KOPT-K1 (cell line): Measurements from ENCODE around the gene SEPTIN2.

Source experiments
- H3K27ac ChIP-seq: fragments of 200-600 bp; sonication (generic); 2 replicates; pipeline ENCODE4 v1.5.1; 2016; ENCODE audit warnings: antibody characterized with exemption, mild to moderate bottlenecking, low read depth, low read length; ENCODE audit not compliant: poor library complexity, severe bottlenecking
- H3K36me3 ChIP-seq: fragments of 200-600 bp; sonication (generic); 2 replicates; pipeline ENCODE4 v1.5.1; 2017; ENCODE audit warnings: antibody characterized with exemption, mild to moderate bottlenecking, low read length, moderate library complexity; ENCODE audit not compliant: insufficient read depth
- H3K9me3 ChIP-seq: fragments of 200-600 bp; sonication (generic); 2 replicates; pipeline ENCODE4 v1.5.1; 2017; ENCODE audit warnings: antibody characterized with exemption, low read length, mild to moderate bottlenecking; ENCODE audit not compliant: insufficient read depth, poor library complexity, severe bottlenecking

Gene SEPTIN2

DNA sequence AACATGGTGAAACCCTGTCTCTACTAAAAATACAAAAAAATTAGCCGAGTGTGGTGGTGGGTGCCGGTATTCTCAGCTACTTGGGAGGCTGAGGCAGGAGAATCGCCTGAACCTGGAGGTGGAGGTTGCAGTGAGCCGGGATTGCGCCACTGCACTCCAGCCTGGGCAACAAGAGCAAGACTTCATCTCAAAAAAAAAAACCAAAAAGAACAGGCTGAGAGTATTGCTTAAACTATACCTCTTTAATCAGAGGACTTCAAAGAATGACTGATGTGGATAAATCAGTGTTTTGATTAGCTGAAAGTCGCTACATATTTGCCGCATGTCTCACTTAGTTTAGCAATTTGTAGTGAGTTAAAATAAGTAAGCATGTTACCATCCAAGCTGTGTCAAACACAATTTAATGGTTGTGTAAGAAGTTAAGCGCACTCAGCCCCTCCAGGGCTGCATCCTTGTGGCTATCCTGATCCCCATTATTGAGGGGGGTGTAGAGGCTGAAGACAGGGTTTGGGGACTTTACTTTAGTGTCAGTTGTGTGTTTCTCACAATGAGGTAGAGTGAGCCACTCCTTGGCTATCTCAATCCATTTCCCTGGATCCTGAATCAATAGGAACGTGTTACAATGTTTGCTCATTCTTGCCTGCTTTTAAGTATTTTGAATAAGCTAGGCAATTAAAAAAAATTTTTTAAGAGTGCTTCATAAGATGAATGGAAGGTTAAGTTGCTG lies 29.4 kb downstream of the SEPTIN2 start:
- Histone ChIP-seq H3K36me3 (peaks cover 98% of the 10 kb centered on the region), H3K9me3 (no peaks in the 10 kb centered on the region), H3K27ac (no peak overlapping the region)

- H3K9me3 ChIP-seq = no peaks in the 10 kb centered on the region
- no peak overlapping the region for H3K27ac ChIP-seq
- H3K36me3 ChIP-seq = peaks cover 100% of the 10 kb centered on the region
Measured at GRCh38 chr2:241349941-241350340, 34.2 kb downstream of the SEPTIN2 start.

GRCh38 chr2:241350530-241350877 lies 34.8 kb downstream of the SEPTIN2 start:
- Histone ChIP-seq H3K9me3 (no peaks in the 10 kb centered on the region), H3K27ac (no peak overlapping the region), H3K36me3 (peaks cover 98% of the 10 kb centered on the region)

GRCh38 chr2:241350878-241351639 lies 35.3 kb downstream of the SEPTIN2 start:
- peaks cover 92% of the 10 kb centered on the region for H3K36me3 ChIP-seq
- H3K9me3 ChIP-seq = no peaks in the 10 kb centered on the region
- H3K27ac ChIP-seq = no peak overlapping the region

DNA sequence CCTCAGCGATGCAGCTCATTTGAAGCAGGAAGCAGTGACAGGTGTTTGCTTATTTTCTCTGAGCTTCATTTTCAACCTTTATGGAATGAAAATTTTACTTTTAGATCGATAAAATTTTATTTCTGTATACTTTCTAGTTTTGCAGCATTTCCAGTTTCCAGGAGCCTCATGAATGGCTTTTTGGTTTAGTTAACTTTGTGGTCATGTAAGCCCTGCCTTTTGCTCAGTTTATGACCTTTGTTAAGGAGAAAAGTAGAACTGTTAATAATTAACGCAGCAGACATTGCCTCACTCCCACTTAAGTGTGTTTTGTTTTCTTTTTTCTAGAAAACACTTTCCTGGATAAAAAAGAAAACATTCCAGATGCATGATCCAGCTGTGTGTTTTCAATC lies 35.9 kb downstream of the SEPTIN2 start:
- Histone ChIP-seq H3K36me3 (peaks cover 86% of the 10 kb centered on the region), H3K9me3 (no peaks in the 10 kb centered on the region), H3K27ac (no peak overlapping the region)

- Histone ChIP-seq H3K9me3 (no peaks in the 10 kb centered on the region), H3K36me3 (peaks cover 80% of the 10 kb centered on the region), H3K27ac (no peak overlapping the region)
Measured at GRCh38 chr2:241352227-241352626, 36.5 kb downstream of the SEPTIN2 start.

- Histone ChIP-seq H3K36me3 (peaks cover 53% of the 10 kb centered on the region), H3K9me3 (no peaks in the 10 kb centered on the region), H3K27ac (no peak overlapping the region)
Measured at GRCh38 chr2:241354668-241355658, 39.2 kb downstream of the SEPTIN2 start.

DNA sequence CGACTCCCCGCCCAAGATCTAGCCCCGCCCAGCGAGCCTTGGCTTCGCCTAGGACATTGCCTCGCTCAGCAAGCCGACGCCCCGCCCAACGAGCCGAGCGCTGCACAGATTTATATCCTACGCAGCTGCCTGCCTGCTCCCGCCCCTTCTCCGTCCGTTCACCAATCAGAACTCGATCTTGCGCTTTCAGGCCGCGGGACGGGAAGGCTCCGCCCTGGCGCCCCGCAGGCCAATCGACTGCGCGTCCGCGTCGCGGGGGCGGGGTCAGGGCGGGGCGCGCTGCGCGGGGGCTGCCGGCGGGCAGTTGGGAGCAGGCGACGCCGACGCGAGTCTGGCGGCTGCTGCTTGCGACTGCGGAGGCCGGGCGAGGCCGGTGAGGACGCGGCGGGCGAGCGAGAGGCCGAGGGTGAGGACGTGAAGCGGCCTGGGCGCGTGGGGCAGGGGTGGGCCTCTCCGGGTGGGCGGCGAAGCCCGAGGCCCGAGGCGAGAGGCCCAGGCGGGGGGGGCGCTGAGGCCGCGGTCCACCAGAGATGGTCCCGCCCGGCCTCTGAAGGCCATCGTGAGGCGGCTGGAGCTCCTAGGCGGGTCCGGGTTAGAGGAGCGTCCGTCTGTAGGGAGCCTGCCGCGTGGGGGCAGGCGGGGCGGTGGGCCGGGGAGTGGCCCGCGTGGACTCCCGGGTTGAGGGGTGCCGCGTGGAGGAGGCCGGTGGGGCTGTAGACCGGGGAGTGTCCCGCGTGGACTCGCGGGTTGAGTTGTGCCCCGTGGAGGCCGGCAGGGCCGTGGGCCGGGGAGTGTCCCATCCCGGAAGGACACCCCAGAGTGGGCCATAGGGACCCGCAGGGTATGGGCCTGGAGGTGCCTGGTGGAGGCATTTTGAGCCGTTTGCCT lies 40.5 kb downstream of the SEPTIN2 start, which contains the start of gene FARP2:
Gene FARP2, plus strand, starts transcription at position 303 of the 888 bp plus-strand sequence. CDS start 16,823 bp downstream, outside the sequence.
- Histone ChIP-seq H3K9me3 (no peaks in the 10 kb centered on the region), H3K27ac (peak within 1 kb of the TSS; percentile 63), H3K36me3 (peaks cover 40% of the 10 kb centered on the region)

DNA sequence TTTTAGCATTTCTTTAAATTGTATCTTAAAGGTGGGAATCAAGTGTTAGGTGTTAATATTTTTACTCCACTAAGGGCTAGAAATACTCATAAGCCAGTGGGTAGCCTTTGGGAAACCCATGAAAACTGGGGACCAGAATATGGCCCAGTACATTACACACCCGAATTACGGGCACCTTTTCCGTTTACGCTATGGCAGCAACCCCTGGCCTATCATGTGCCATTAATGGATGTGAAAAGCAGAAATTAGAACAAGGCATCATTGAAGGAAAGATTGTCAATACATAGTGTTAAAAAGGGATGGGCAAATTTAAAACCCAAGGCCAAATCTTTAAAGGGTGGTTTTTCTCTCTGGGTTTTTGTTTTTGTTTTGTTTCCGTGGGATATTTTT lies 41.1 kb downstream of the SEPTIN2 start:
- Histone ChIP-seq H3K9me3 (no peaks in the 10 kb centered on the region), H3K27ac (peak overlapping the region; percentile 63), H3K36me3 (peaks cover 34% of the 10 kb centered on the region)

GRCh38 chr2:241357531-241357930 lies 41.8 kb downstream of the SEPTIN2 start:
- no peaks in the 10 kb centered on the region for H3K9me3 ChIP-seq
- no peak overlapping the region for H3K27ac ChIP-seq
- peaks cover 27% of the 10 kb centered on the region for H3K36me3 ChIP-seq

GRCh38 chr2:241358470-241358869 lies 42.7 kb downstream of the SEPTIN2 start:
- H3K9me3 ChIP-seq = no peaks in the 10 kb centered on the region
- H3K27ac ChIP-seq = no peak overlapping the region
- H3K36me3 ChIP-seq = peaks cover 18% of the 10 kb centered on the region

GRCh38 chr2:241359481-241360045 lies 43.8 kb downstream of the SEPTIN2 start:
- Histone ChIP-seq H3K36me3 (peaks cover 7% of the 10 kb centered on the region), H3K27ac (no peak overlapping the region), H3K9me3 (no peaks in the 10 kb centered on the region)

DNA sequence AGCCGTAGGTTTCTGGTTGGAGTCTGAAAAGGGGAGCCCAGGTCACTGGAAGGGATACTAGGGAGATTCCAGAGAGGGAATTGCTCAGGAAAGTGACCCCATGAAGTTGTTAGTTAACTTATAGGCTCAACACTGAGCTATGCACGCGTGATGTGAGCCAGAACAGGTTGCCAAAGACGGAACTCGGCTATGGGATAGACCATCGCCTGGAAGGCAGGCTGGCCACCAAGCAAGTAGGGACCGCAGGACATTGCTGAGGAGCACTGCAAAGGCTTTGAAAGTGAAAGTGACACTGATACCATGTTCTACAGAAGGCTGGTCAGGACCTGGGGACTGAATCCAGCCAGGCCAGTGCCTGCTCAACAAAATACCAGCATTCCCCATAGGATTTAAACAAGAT lies 47.7 kb downstream of the SEPTIN2 start:
- Histone ChIP-seq H3K9me3 (no peaks in the 10 kb centered on the region), H3K36me3 (no peaks in the 10 kb centered on the region), H3K27ac (no peak overlapping the region)

DNA sequence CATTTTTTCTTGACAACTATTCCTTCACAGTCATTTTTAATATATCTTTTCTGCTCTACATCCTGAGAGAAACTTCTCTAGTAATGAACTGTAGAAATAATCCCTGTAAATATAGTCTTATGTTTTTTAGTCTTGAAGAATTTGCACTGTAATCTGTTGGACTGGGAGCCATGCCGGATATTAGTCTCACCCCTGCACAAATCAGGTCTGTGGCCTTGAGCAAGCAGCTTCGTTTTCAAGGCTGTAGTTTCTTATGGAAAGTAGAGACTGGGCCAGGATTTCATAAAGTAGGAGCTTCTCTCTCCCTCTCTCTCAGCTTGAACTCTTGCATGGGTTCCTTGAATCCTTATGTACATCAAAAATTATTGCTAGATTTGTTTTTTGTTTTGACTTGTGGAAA lies 49.1 kb downstream of the SEPTIN2 start:
- Histone ChIP-seq H3K36me3 (no peaks in the 10 kb centered on the region), H3K9me3 (no peaks in the 10 kb centered on the region), H3K27ac (no peak overlapping the region)
